Uterus (tissue), 2 donors: ENCODE results near the gene ADK.

Experiments
- POLR2A ChIP-seq, 2 donors: fragments of 450-650 bp; IDR thresholded peaks; one replicate each; pipeline ENCODE4 v1.6.1; 2016; ENCODE audit warnings: antibody characterized with exemption in 2 of 2, mild to moderate bottlenecking in 1 of 2, moderate library complexity in 1 of 2
- TF ChIP-seq, protein P1 (sequence below), 4 experiments: fragments of 200-600 bp in 2 of 4; fragments of 450-650 bp in 2 of 4; sonication (generic) in 2 of 4; IDR thresholded peaks; one replicate each; pipeline ENCODE4 v1.5.1; 2016 to 2019; ENCODE audit warnings: antibody characterized with exemption in 4 of 4, mild to moderate bottlenecking in 2 of 4, moderate library complexity in 1 of 4

DNA sequence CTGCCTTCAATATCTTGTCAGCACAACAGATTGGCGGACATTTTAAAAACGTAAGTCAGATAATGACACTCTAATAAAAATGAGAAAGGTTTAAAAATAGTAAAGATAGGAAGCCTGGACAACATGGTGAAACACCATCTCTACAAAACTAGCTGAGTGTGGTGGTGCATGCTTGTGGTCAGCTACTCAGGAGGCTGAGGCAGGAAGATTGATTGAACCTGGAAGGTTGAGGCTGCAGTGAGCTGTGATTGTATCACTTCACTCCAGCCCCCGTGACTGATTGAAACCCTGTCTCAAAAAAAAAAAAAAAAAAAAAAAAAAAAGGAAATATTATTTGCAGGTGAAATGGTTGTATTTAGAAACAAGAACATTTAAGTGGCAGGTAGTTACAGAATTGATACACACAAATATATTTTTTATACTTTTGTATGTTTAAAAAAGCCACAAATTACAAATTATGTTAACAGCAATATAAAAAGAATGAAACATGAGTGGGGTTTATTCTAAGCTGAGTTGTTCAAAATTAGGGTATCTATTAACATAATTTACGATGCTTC lies 141.9 kb downstream of the ADK start:
- TF ChIP-seq, protein P1, sequence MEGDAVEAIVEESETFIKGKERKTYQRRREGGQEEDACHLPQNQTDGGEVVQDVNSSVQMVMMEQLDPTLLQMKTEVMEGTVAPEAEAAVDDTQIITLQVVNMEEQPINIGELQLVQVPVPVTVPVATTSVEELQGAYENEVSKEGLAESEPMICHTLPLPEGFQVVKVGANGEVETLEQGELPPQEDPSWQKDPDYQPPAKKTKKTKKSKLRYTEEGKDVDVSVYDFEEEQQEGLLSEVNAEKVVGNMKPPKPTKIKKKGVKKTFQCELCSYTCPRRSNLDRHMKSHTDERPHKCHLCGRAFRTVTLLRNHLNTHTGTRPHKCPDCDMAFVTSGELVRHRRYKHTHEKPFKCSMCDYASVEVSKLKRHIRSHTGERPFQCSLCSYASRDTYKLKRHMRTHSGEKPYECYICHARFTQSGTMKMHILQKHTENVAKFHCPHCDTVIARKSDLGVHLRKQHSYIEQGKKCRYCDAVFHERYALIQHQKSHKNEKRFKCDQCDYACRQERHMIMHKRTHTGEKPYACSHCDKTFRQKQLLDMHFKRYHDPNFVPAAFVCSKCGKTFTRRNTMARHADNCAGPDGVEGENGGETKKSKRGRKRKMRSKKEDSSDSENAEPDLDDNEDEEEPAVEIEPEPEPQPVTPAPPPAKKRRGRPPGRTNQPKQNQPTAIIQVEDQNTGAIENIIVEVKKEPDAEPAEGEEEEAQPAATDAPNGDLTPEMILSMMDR (IDR thresholded peaks at IDR 0.05) = no peak
- no peak for TF ChIP-seq POLR2A (IDR thresholded peaks at IDR 0.05)
